Retinal pigment epithelial cell (primary cell): ENCODE data around the gene MCTP2.

Experiments used
- DNase-seq: peaks from one replicate; pipeline ENCODE4 v3.0.0-alpha.2; 2010; ENCODE audit warnings: low read depth
- H3K4me3 ChIP-seq: 2 replicates; pipeline ENCODE4 v1.5.1; 2011; ENCODE audit warnings: mild to moderate bottlenecking, low read length, control low read depth, moderate library complexity
- CTCF ChIP-seq: conservative IDR thresholded peaks from 2 replicates; pipeline ENCODE4 v1.5.1; 2011; ENCODE audit warnings: low read depth, low read length, control low read depth, inconsistent platforms

The MCTP2 gene

DNA sequence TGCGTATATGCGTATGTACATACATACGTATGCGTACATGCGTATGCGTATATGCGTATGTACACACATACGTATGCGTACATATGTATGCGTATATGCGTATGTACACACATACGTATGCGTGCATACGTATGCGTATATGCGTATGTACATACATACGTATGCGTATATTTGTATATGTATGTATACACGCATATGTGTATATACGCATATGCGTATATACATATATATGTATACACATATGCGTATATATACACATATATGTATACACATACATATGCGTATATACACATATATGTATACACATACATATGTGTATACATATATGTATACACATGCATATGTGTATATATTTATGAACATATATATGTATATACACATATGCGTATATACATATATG, 12.1 kb downstream of the MCTP2 start:
- DNase-seq = no peak
- no peak overlapping the region for H3K4me3 ChIP-seq
- no peak for TF ChIP-seq CTCF

DNA sequence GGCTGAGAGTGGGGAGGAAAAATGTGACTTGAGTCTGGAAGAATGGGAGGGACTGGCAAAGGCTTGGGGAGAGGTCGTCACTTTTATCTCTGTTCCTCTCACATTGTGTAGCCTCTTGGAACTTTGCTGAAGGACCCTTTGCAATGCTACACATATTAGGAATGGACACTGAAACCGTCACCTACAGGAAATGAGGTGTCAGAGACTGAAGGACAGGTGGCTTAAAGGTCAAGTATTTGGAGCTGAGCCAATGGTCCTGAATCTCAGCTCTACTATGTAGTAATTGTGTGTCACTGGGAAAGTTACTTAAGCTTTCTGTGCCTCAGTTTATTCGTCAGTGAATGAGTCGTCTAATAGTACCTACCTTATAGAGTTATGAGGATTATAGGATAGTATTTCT, 14.7 kb downstream of the MCTP2 start:
- H3K4me3 ChIP-seq = no peak overlapping the region
- no peak for TF ChIP-seq CTCF
- no peak for DNase-seq

- no peak for DNase-seq
- TF ChIP-seq CTCF = no peak
- no peak overlapping the region for H3K4me3 ChIP-seq
These were observed 16.7 kb downstream of the MCTP2 start for GRCh38 chr15:94247789-94248638.

- DNase-seq = no peak
- TF ChIP-seq CTCF = no peak
These were observed 19.4 kb downstream of the MCTP2 start for GRCh38 chr15:94250801-94251200.

DNA sequence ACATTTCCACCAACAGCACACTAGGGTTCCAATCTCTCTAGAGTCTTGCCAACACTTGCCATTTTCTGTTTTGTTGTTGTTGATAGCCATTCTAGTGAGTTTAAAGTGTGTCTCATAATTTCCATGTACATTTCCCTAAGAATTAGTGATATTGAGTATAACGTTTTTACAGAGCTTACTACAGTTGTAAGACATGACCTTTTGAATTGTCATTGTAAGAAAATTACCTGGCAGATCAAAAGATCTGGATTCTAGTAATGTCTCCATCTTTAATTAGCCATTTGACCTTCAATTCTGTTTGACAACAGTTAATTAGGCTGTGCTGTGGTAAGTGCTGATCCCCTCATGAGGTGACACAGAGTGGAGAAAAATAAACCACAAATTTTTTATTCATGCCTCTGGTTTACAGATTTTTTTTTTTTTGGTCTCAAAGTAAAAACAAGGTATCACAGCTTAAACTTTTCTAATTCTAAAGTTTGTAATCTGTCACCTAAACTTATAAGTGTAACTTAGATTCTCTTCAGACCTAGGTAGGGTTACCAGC, 20.9 kb downstream of the MCTP2 start:
- no peak for TF ChIP-seq CTCF
- no peak overlapping the region for H3K4me3 ChIP-seq
- no peak for DNase-seq

More at GRCh38 chr15:94250801-94251200, 19.4 kb downstream of the MCTP2 start:
- H3K4me3 ChIP-seq = no peak overlapping the region

- TF ChIP-seq CTCF = no peak
- DNase-seq = no peak
These were observed 21.6 kb downstream of the MCTP2 start for GRCh38 chr15:94252906-94253491.

More at GRCh38 chr15:94252906-94253491, 21.6 kb downstream of the MCTP2 start:
- no peak overlapping the region for H3K4me3 ChIP-seq
